Skeletal muscle cell (primary cell): ENCODE data around the gene KIF4A.

Experiments used
- DNase-seq: peaks from one replicate; pipeline ENCODE4 v3.0.0-alpha.2; 2010; ENCODE audit warnings: low read depth
- H3K4me3 ChIP-seq: 2 replicates; pipeline ENCODE4 v1.5.1; 2011; ENCODE audit warnings: low read depth, mild to moderate bottlenecking, control low read depth, low read length, moderate library complexity

Gene KIF4A

DNA sequence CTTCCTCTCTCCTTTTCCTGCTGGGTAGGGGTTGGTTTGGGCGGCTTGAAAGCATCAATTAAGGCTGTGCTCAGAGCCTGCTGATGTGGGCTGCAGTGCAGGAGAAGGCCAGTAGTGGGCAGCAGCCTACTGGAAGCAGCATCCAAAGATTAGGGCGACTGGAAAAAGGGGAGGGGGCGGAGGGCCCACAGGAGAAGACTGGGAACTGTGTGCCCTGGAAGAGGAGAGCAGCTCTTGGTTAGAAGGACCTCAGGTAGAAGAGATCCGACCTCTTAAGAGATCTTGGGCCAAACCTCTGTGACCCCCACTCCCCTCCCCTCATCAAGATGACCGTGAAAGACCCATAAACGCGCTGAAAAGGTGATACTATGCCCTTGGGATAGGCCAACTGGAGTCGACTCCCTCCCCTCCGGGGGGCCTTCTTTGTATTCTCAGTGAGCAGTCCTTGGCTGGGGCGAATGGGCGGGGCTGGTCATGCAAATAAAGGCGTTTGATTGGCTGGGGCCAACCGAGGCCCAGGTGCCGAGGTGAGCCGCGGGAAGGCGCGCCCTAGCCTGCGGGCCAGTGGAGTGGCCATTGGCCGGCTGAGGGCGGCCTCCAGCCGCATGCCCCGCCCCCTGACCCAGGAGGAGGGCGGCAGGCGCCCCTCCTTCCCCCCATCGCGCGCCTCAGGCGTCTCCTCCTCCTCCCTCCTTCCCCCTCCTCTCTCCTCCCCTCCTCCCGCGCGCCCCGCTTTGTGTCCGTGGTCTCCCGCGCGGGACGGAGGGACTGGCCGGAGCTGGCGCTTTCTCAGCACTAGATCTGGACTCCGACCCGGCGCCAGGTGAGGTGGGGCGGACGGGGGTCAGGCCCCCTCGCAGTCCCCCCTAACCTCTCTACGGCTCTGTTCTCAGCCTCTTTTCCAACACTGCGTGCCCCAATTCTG is 164.8 kb downstream of the KIF4A start:
- peak overlapping the region; percentile 54 for H3K4me3 ChIP-seq
- DNase-seq: no peak

DNA sequence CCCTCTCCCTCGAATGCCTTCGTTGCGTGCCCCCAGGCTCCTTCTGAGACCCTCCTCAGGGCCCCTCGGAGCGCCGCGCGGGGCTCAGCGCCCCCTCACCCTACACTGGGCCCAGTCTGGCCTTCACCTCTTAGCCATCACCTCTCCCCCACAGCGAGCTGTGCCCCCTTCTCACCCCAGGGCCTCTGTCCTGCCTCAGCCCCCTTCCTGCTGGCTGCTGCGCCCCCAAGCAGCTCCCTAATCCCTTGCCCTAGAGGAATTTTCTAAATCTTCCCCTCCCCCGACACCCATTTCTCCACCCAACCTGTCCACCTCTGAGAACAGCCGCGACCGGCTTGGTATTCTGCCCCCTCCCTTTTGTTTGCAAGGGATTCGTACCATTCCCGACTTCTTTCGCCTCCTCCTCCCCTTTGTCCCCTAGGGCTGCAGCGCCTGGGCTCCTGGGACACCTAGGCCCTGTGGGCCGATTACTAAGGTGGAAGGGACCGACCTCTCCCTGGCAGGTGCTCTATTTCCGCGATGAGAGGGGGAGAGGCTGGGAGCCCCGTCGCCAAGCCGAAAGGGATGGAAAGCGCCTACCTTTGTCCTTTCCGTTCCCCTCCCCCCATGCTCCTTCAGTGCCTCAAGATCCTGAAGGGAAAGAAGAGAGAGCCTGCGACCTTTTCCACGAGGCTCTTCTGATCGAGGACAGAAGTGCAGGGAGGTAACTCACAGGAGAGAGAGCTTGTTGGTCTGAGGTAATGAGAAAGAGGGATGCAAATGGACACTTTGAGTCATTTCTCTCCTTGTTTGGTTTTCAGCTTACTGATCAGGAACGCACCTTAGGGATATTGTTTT is 165.7 kb downstream of the KIF4A start:
- H3K4me3 ChIP-seq: peak overlapping the region; percentile 54
- DNase-seq: no peak

DNA sequence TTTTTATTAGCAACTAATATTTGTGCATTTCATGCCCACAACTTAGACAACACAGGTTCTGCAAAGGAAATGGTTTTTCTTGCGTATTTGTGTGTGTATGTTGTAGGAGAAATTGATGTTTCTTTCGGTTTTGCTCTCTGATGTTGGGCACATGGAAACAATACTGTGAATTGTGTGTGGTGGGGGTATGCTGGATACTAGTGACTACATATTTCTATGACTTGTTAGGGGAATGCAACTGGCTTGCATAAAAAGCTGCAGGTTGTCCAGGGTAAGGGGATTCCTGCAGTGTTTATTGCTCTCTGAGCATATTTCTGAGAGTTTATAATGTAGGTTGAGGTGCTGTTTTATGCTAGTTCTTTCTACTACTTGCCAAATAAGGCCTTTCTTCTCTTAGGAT is 166.4 kb downstream of the KIF4A start:
- no peak for DNase-seq
- H3K4me3 ChIP-seq: no peak overlapping the region

DNA sequence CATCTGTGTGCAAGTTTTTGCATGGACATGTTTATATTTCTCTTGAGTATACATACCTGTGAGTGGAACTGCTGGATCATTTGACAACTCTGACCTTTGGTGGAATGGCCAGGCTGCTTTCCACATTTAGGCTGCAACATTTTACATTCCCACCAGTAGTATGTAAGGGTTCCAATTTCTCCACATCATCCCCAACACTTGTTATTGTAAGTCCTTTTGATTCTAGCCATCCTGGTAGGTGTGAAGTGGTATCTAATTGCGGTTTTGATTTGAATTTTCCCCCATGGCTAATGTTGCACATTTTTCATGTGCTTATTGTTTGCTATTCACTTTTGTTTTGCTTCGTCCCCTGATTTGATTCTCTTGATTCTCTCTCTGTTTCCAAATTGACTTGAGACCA is 171.1 kb downstream of the KIF4A start:
- no peak for DNase-seq
- H3K4me3 ChIP-seq: no peak overlapping the region

DNA sequence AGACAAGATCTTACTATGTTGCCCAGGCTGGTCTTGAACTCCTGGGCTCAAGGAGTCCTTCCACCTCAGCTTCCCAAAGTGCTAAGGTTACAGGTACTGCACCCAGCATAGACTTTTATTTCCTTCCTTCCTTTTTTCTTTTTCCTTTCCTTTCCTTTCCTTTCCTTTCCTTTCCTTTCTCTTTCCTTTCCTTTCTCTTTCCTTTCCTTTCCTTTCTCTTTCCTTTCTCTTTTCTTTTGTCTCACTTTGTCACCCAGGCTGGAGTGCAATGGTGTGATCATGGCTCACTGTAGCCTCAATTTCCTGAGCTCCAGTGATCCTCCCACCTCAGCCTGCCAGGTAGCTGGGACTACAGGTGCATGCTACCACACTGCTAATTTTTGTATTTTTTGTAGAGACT is 174.1 kb downstream of the KIF4A start:
- H3K4me3 ChIP-seq: no peak overlapping the region
- no peak for DNase-seq

DNA sequence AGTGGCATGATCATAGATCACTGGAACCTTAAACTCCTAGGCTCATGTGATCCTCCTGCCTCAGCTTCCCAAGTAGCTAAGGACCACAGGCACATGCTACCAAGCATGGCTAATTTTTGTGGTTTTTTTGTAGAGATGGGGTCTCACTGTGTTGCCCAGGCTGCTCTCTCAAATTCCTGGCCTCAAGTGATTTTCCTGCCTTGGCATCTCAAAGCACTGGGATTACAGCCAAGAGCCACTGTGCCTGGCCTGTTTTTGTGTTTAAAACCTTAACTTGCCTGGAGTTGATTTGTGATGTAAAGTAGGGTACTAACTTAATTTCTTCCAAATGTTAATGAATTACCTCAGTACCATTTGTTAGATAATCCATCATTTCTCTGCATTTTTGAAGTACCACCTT is 177.1 kb downstream of the KIF4A start:
- no peak for DNase-seq
- H3K4me3 ChIP-seq: no peak overlapping the region

DNA sequence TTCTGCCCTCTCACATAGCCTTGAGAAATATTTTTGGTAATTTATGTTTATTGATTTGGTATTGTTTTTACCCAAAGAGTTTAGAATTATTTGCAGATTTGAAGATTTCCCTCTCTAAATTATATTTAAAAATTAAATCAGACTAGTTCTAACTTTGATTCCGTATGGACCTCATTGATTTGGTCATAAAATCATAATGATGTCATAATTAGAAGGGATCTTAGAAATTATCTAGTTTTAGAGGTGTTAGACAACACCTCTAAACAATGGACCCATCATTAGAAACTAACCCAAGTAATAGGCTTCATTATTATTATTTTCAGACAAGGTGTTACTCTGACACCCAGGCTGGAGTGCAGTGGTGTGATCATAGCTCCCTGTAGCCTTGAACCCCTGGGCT is 178.8 kb downstream of the KIF4A start:
- H3K4me3 ChIP-seq: no peak overlapping the region
- DNase-seq: no peak
